ENCODE data around the gene PRKCSH.

Gene PRKCSH

DNA sequence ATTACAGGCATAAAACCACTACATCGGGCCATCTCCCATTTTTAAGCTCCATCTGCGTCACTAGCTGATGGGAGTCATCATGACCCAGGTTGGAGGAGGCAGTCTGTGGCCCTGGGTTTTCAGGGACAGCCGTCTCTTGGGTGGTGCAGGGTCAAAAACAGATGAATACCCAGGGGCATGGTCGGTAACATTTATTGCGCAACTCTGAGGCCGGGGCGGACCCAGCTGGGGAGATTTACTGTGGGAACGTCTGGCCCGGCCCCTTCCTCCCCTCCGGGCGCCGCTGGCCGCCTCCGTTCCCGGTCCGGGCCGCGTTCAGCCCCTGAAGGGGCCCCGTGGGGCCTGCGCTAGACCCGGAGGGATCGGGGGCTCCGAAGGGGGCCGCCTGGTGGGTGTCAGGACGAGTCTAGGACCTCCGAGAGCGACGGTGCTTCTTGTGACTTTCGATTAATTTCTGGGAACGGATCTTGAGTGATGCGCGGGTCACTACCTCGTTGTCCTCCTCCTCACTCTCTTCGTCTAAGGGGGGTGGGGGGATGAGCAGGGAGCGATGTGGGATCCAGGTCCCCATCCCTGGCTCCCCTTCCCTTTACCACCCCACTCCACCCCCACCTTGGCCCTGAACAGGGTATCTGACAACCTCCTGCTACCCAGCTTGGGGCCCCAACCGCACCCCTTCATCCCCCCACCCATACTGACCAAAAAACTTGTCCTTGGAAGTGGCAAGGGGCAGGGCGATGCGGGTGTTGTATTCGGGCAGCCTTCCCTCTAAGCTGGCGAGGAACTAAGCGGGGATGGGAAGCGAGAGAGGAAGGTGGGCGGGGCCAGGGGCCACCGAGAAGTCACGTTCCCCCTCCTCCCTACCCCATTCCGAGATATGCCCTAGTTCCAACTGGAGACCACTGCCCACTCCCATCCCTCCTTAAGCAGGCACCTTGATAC lies 14.7 kb upstream of the PRKCSH start:
- no peak for DNase-seq (ENCODE audit: low read depth)
- no peak overlapping the region for H3K4me3 ChIP-seq (ENCODE audit: low read length)
- TF ChIP-seq, protein P1, sequence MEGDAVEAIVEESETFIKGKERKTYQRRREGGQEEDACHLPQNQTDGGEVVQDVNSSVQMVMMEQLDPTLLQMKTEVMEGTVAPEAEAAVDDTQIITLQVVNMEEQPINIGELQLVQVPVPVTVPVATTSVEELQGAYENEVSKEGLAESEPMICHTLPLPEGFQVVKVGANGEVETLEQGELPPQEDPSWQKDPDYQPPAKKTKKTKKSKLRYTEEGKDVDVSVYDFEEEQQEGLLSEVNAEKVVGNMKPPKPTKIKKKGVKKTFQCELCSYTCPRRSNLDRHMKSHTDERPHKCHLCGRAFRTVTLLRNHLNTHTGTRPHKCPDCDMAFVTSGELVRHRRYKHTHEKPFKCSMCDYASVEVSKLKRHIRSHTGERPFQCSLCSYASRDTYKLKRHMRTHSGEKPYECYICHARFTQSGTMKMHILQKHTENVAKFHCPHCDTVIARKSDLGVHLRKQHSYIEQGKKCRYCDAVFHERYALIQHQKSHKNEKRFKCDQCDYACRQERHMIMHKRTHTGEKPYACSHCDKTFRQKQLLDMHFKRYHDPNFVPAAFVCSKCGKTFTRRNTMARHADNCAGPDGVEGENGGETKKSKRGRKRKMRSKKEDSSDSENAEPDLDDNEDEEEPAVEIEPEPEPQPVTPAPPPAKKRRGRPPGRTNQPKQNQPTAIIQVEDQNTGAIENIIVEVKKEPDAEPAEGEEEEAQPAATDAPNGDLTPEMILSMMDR (IDR thresholded peaks at IDR 0.05; ENCODE audit: insufficient read depth, low read depth, low read length, missing control alignments) = no peak

DNA sequence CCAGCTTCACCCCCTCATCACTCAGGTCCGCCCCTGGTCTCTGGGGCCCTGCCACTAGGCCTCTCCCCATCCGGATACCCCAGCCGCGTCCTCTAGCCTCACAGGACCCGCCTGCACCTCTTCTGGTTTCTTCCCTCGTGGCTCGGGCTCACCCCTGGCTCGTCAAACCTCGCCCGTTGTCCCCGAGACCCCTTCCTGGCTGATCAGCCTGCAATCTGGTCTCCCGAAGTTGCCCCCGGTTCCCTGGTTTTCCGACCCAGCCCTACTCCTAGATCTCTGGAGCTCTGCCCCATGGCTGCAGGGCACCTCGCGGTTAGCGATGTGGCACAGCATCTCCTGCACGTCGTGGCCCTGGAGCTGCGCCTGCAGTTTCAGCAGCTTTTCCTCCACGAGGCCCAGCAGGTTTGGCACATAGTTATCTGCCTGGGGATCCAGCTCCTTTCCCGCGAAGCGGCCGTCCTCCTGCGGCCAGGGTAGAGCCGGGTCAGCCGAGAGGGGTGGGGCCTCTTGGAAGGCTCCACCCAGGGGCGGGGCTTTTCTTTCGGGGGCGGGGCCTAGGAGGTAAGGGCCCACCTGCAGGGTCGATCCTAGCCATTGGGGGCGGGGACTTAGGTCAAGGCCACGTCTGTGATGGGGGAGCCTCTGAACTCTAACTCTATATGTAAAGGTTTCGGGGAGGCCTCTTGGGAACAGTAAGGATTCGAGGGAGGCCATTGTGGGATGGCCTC lies 13.9 kb upstream of the PRKCSH start:
- DNase-seq (ENCODE audit: low read depth) = peak; percentile 25
- no peak overlapping the region for H3K4me3 ChIP-seq (ENCODE audit: low read length)
- TF ChIP-seq, protein P1 (IDR thresholded peaks at IDR 0.05; ENCODE audit: insufficient read depth, low read depth, low read length, missing control alignments) = no peak

DNA sequence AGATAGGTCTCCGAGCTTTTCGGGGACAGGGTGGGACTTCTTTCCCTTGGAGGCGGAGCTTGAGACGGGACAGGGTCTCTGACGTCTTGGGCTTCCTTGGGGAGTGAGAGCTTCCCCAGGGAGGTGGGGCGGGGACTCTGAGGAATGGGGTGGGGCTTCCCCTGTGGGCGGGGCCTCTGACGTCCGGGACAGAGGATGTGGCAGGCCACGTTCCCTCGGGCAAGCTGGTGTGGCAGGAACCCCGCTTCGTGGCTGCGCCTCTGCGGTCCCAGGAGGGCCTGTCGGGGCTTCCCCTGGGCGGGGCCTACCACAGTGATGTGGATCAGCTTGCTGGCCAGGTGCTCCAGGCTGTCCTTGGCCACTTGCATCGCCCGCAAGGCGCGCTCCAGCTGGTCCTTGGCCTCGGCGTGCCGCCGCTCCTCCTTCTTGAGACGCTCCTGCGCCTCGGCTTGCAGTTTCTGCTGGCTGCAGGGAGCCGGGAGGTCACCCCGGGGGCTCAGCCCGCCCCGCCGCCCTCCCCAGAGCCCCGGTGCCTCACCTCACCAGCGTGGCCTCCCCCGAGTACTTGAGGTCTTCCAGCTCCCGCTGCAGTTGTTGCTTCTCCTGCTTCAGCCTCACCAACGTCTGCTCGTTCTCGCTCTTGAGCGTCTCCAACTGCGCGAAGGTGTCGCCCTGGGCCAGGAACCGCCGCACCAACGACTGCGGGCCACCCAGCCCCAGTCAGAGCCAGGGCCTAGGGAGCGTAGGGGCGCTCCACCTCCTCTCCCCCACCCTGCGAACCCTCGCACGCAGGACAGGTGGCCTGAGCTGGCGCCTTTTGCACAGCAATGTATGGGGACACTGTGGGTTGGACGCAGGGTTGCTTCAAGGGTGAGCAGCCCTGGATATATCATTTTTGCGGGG lies 13.0 kb upstream of the PRKCSH start:
- H3K4me3 ChIP-seq (ENCODE audit: low read length) = no peak overlapping the region
- TF ChIP-seq, protein P1 (IDR thresholded peaks at IDR 0.05; ENCODE audit: insufficient read depth, low read depth, low read length, missing control alignments) = no peak
- peak; percentile 94 for DNase-seq (ENCODE audit: low read depth)

DNA sequence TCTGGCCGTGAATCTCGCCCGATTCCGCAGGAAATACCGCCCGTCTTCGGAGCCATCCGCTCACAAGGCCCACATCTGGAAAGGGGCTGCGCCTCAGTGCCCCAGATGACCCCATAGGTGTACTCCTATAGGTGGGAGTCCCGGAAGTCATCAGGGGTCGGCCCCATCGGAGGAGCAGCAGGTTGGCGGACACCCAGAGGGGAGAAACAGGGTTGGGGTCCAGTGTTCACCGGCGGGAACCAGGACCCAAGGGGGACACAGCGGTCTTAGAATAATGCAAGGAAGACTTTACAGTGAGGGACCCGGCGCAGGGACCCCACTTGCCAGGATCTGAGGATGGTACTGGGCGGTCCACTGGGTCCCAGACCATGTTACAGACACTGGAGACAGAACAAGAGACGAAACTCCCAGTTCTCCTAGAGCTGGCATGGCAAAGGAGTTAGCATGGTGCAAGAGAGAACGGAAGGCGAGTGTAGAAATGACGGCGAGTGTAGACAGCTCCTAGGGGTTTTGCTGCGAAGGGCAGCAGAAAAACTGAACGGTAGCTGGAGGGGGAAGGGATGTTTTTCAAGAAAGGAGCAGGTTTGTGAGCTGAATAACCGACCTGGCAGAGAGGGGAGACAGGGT lies 12.2 kb upstream of the PRKCSH start:
- DNase-seq (ENCODE audit: low read depth) = no peak
- TF ChIP-seq, protein P1 (IDR thresholded peaks at IDR 0.05; ENCODE audit: insufficient read depth, low read depth, low read length, missing control alignments) = no peak
- H3K4me3 ChIP-seq (ENCODE audit: low read length) = no peak overlapping the region

DNA sequence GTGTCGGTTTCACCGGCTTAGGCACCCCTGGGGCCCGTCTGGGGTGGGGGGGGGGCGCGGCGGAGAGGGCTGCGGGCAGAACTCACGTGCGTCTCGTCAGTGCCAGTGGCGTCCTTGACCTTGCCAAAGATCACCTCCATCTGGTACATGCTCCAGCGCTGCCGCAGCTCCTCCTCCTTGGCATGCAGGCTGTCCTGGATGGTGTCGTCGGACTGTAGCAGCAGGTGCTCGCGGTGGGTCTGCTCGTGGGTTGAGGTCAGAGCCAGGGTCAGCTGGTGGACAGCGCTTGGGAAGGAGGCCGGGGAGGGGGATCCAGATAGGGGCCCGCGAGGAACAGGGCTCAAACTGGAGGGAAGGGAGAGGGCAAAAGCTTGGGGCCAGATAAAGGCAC lies 11.6 kb upstream of the PRKCSH start:
- DNase-seq (ENCODE audit: low read depth) = no peak
- TF ChIP-seq, protein P1 (IDR thresholded peaks at IDR 0.05; ENCODE audit: insufficient read depth, low read depth, low read length, missing control alignments) = no peak

More for the DNA sequence above, 11.6 kb upstream of the PRKCSH start:
- no peak overlapping the region for H3K4me3 ChIP-seq (ENCODE audit: low read length)
